GM18499 (cell line): ENCODE measurements around the gene PLCH1.
"Not testable (repeated sequence)": the region's sequence is repeated elsewhere in the genome, so short reads cannot be mapped to it uniquely, and the experiment has no call there.

Source experiments
- ATAC-seq: cut with Tn5 transposase; IDR thresholded peaks from one replicate; pipeline ENCODE4 v1.9.1; 2021; ENCODE audit warnings: moderate number of reproducible peaks; ENCODE audit not compliant: insufficient read depth, unreplicated experiment

The PLCH1 gene

GRCh38 chr3:155647206-155647605, 97.7 kb downstream of the PLCH1 start:
- no peak for ATAC-seq

GRCh38 chr3:155646669-155647068, 98.2 kb downstream of the PLCH1 start:
- ATAC-seq = no peak

- no peak for ATAC-seq
Observed at GRCh38 chr3:155646128-155646527, 98.7 kb downstream of the PLCH1 start.

- ATAC-seq = no peak
Observed at GRCh38 chr3:155643581-155644165, 101.2 kb downstream of the PLCH1 start.

GRCh38 chr3:155641956-155642355, 102.9 kb downstream of the PLCH1 start:
- no peak for ATAC-seq

- no peak for ATAC-seq
Observed at GRCh38 chr3:155640098-155640497, 104.8 kb downstream of the PLCH1 start.

GRCh38 chr3:155639462-155640055, 105.3 kb downstream of the PLCH1 start:
- no peak for ATAC-seq

GRCh38 chr3:155638461-155638860, 106.4 kb downstream of the PLCH1 start:
- ATAC-seq = not testable (repeated sequence)

GRCh38 chr3:155637567-155637966, 107.3 kb downstream of the PLCH1 start:
- ATAC-seq = no peak

GRCh38 chr3:155635056-155635455, 109.8 kb downstream of the PLCH1 start:
- ATAC-seq = no peak

GRCh38 chr3:155634121-155634719, 110.7 kb downstream of the PLCH1 start:
- ATAC-seq = no peak

- no peak for ATAC-seq
Observed at GRCh38 chr3:155631323-155632019, 113.4 kb downstream of the PLCH1 start.

GRCh38 chr3:155629556-155629955, 115.3 kb downstream of the PLCH1 start:
- ATAC-seq = no peak

- ATAC-seq = no peak
Observed at GRCh38 chr3:155629056-155629455, 115.8 kb downstream of the PLCH1 start.

GRCh38 chr3:155622647-155623046, 122.2 kb downstream of the PLCH1 start:
- ATAC-seq = not testable (repeated sequence)

- not testable (repeated sequence) for ATAC-seq
Observed at GRCh38 chr3:155620552-155620951, 124.3 kb downstream of the PLCH1 start.

- no peak for ATAC-seq
Observed at GRCh38 chr3:155619118-155619915, 125.6 kb downstream of the PLCH1 start.

- ATAC-seq = no peak
Observed at GRCh38 chr3:155618543-155618942, 126.3 kb downstream of the PLCH1 start.

- no peak for ATAC-seq
Observed at GRCh38 chr3:155617346-155617925, 127.4 kb downstream of the PLCH1 start.

- ATAC-seq = not testable (repeated sequence)
Observed at GRCh38 chr3:155615141-155615540, 129.7 kb downstream of the PLCH1 start.
